H9 (cell line): ENCODE data around the gene SYT2. TPM values are rescaled to one million over a fixed set of nuclear protein-coding genes. Genes with fewer than 3 reads are reported as not detected.
"Not testable (repeated sequence)": the region's sequence is repeated elsewhere in the genome, so short reads cannot be mapped to it uniquely, and the experiment has no call there.

Experiments used
- DNase-seq: peaks from one replicate; pipeline ENCODE4 v3.0.0-alpha.2; 2017
- H2AFZ ChIP-seq: one replicate; pipeline ENCODE4 v1.6.1; 2013; ENCODE audit warnings: mild to moderate bottlenecking, low read length, control low read depth, moderate library complexity
- H2AK5ac ChIP-seq: 2 replicates; pipeline ENCODE4 v1.6.1; 2013; ENCODE audit warnings: low read length, control low read depth, mixed read lengths; ENCODE audit not compliant: insufficient read length
- H2BK120ac ChIP-seq: one replicate; pipeline ENCODE4 v1.6.1; 2013; ENCODE audit warnings: low read depth, mild to moderate bottlenecking, low read length, control low read depth, inconsistent platforms; ENCODE audit not compliant: poor library complexity, severe bottlenecking
- H2BK12ac ChIP-seq: 2 replicates; pipeline ENCODE4 v1.6.1; 2013; ENCODE audit warnings: low read length, control low read depth, mixed read lengths, low read depth; ENCODE audit not compliant: insufficient read length
- H2BK15ac ChIP-seq: 2 replicates; pipeline ENCODE4 v1.6.1; 2013; ENCODE audit warnings: low read depth, low read length, control low read depth
- H2BK20ac ChIP-seq: one replicate; pipeline ENCODE4 v1.6.1; 2013; ENCODE audit warnings: low read depth, mild to moderate bottlenecking, low read length, control low read depth, inconsistent platforms; ENCODE audit not compliant: poor library complexity, severe bottlenecking
- H2BK5ac ChIP-seq: 2 replicates; pipeline ENCODE4 v1.6.1; 2013; ENCODE audit warnings: low read length, control low read depth, mixed read lengths; ENCODE audit not compliant: insufficient read length
- H3K14ac ChIP-seq: 2 replicates; pipeline ENCODE4 v1.6.1; 2013; ENCODE audit warnings: low read length, control low read depth; ENCODE audit not compliant: insufficient read depth
- H3K18ac ChIP-seq: 2 replicates; pipeline ENCODE4 v1.6.1; 2013; ENCODE audit warnings: low read depth, mild to moderate bottlenecking, mixed read lengths, low read length, control low read depth; ENCODE audit not compliant: insufficient read length
- H3K23ac ChIP-seq: 2 replicates; pipeline ENCODE4 v1.6.1; 2013; ENCODE audit warnings: low read length, control low read depth, mixed read lengths, low read depth; ENCODE audit not compliant: insufficient read length
- H3K23me2 ChIP-seq: 2 replicates; pipeline ENCODE4 v1.6.1; 2013; ENCODE audit warnings: low read depth, mild to moderate bottlenecking, mixed read lengths, low read length, control low read depth; ENCODE audit not compliant: insufficient read length, poor library complexity, severe bottlenecking
- H3K27ac ChIP-seq: 2 replicates; pipeline ENCODE4 v1.5.1; 2013; ENCODE audit warnings: low read length, control low read depth, mixed read lengths, low read depth; ENCODE audit not compliant: insufficient read length
- H3K27me3 ChIP-seq: 2 replicates; pipeline ENCODE4 v1.6.1; 2013; ENCODE audit warnings: low read length, control low read depth, inconsistent platforms; ENCODE audit not compliant: insufficient read depth
- H3K4ac ChIP-seq: 2 replicates; pipeline ENCODE4 v1.6.1; 2013; ENCODE audit warnings: low read depth, mild to moderate bottlenecking, control low read depth, inconsistent platforms, low read length, moderate library complexity
- H3K4me1 ChIP-seq: 2 replicates; pipeline ENCODE4 v1.6.1; 2013; ENCODE audit warnings: low read length, control low read depth, inconsistent platforms; ENCODE audit not compliant: insufficient read depth
- H3K4me2 ChIP-seq: 2 replicates; pipeline ENCODE4 v1.6.1; 2013; ENCODE audit warnings: low read length, control low read depth, mixed read lengths; ENCODE audit not compliant: insufficient read length, insufficient read depth
- H3K56ac ChIP-seq: 2 replicates; pipeline ENCODE4 v1.6.1; 2013; ENCODE audit warnings: low read depth, mild to moderate bottlenecking, mixed read lengths, low read length, control low read depth; ENCODE audit not compliant: insufficient read length
- H3K79me1 ChIP-seq: 2 replicates; pipeline ENCODE4 v1.6.1; 2013; ENCODE audit warnings: low read depth, mild to moderate bottlenecking, moderate library complexity, low read length, control low read depth, inconsistent platforms; ENCODE audit not compliant: insufficient read depth, poor library complexity, severe bottlenecking
- H3K79me2 ChIP-seq: 2 replicates; pipeline ENCODE4 v1.6.1; 2013; ENCODE audit warnings: low read length, control low read depth, inconsistent platforms; ENCODE audit not compliant: insufficient read depth
- H3K9ac ChIP-seq: 2 replicates; pipeline ENCODE4 v1.6.1; 2013; ENCODE audit warnings: low read length, control low read depth, mixed read lengths; ENCODE audit not compliant: insufficient read length; ENCODE audit errors: extremely low read depth
- H3K9me3 ChIP-seq: one replicate; pipeline ENCODE4 v1.6.1; 2013; ENCODE audit warnings: low read depth, low read length, inconsistent platforms; ENCODE audit not compliant: control insufficient read depth
- H3T11ph ChIP-seq: one replicate; pipeline ENCODE4 v1.6.1; 2013; ENCODE audit warnings: mild to moderate bottlenecking, low read length, control low read depth, inconsistent platforms
- H4K20me1 ChIP-seq: one replicate; pipeline ENCODE4 v1.6.1; 2013; ENCODE audit not compliant: control insufficient read depth, insufficient read length, insufficient read depth
- H4K5ac ChIP-seq: 2 replicates; pipeline ENCODE4 v1.6.1; 2013; ENCODE audit warnings: low read depth, mild to moderate bottlenecking, mixed read lengths, low read length, control low read depth; ENCODE audit not compliant: insufficient read length
- H4K8ac ChIP-seq: replicated peaks from 2 replicates; pipeline ENCODE4 v1.6.1; 2013; ENCODE audit warnings: low read length, control low read depth, mixed read lengths, low read depth; ENCODE audit not compliant: insufficient read length
- H4K91ac ChIP-seq: 2 replicates; pipeline ENCODE4 v1.6.1; 2013; ENCODE audit warnings: low read depth, mild to moderate bottlenecking, moderate library complexity, mixed read lengths, low read length, control low read depth; ENCODE audit not compliant: insufficient read length
- H3K27ac Mint-ChIP-seq, 3 experiments: 2 replicates in 2 of 3; 3 replicates in 1 of 3; pipeline ENCODE4 v1.8.0; 2020 to 2021; ENCODE audit warnings: mixed read lengths in 3 of 3, mild to moderate bottlenecking in 1 of 3, moderate library complexity in 1 of 3
- H3K27me3 Mint-ChIP-seq: 2 replicates; pipeline ENCODE4 v1.8.0; 2021; ENCODE audit warnings: low read depth, mild to moderate bottlenecking, moderate library complexity, mixed read lengths
- H3K36me3 Mint-ChIP-seq, 3 experiments: 2 replicates in 2 of 3; 3 replicates in 1 of 3; pipeline ENCODE4 v1.8.0; 2020 to 2021; ENCODE audit warnings: low read depth in 3 of 3, mixed read lengths in 3 of 3; ENCODE audit not compliant: insufficient read depth in 1 of 3
- H3K4me1 Mint-ChIP-seq, 2 experiments: 2 replicates each; pipeline ENCODE4 v1.8.0; 2020; ENCODE audit warnings: mixed read lengths in 2 of 2
- H3K4me3 Mint-ChIP-seq, 2 experiments: 2 replicates in 1 of 2; 3 replicates in 1 of 2; pipeline ENCODE4 v1.8.0; 2020 to 2021; ENCODE audit warnings: mild to moderate bottlenecking in 2 of 2, mixed read lengths in 2 of 2, moderate library complexity in 1 of 2
- H3K9me3 Mint-ChIP-seq, 2 experiments: 2 replicates in 1 of 2; 3 replicates in 1 of 2; pipeline ENCODE4 v1.8.0; 2020; ENCODE audit warnings: mild to moderate bottlenecking in 2 of 2, mixed read lengths in 2 of 2, moderate library complexity in 1 of 2
- WGBS: extraction: QIAGEN DNeasy Blood & Tissue Kit; methylation state at CpG from one replicate; pipeline ENCODE4 v1.1.7; 2013; ENCODE audit warnings: missing lambda C conversion rate, low lambda C conversion rate, mixed read lengths; ENCODE audit not compliant: insufficient read length; ENCODE audit errors: extremely low coverage; 5-methylcytosine and 5-hydroxymethylcytosine counted together
- total RNA-seq: library from RNA; stranded (reverse); gene quantifications from 2 replicates; pipeline ENCODE4 v1.2.1, GENCODE V29; 2021
- TF ChIP-seq, protein P1 (sequence below): fragments of 200-600 bp; sonication (generic); conservative IDR thresholded peaks from 3 replicates; pipeline ENCODE4 v1.8.0; 2021; ENCODE audit warnings: antibody characterized with exemption, mild to moderate bottlenecking

SYT2 gene
- total RNA-seq, 1 experiment from 2014 or later: 3.3 TPM

DNA sequence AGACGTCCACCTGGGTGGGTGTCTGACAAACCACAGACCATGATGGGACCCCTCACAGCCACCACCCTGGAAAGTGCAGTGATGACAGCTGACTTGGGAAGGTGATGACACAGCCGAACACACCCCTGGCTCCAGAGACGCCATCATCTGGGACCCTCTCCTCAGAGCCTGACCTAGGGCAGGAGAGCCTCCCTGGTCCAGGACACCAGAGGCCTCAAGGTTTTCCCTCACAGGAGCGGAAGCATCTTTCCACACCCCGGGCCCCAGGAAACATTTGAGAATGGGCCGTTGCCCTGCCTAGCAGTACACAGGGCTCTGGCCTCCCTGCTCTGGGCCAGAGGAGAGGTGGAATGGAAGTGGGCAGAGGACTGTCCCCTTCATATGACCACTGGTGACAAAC lies 79.7 kb downstream of the SYT2 start:
- H3K14ac ChIP-seq: no peak overlapping the region
- no peaks in the 10 kb centered on the region for H3K79me2 ChIP-seq
- no peak for DNase-seq
- no peak overlapping the region for H2BK12ac ChIP-seq
- Mint-ChIP-seq H3K4me3 (no peak overlapping the region), H3K27ac (no peak overlapping the region), H3K36me3 (no peaks in the 10 kb centered on the region), H3K27me3 (no peaks in the 10 kb centered on the region; the same call in none of the 2 replicates), H3K9me3 (no peaks in the 10 kb centered on the region), H3K4me1 (peaks cover 13% of the 10 kb centered on the region in 2 experiments)
- H3K27ac ChIP-seq: no peak overlapping the region
- no peak overlapping the region for H2AFZ ChIP-seq
- no peaks in the 10 kb centered on the region for H3K79me1 ChIP-seq
- no peak overlapping the region for H3K4ac ChIP-seq
- H3K9me3 ChIP-seq: no peaks in the 10 kb centered on the region
- H2AK5ac ChIP-seq: no peak overlapping the region
- no peak overlapping the region for H2BK20ac ChIP-seq
- H3K4me1 ChIP-seq: no peaks in the 10 kb centered on the region; the same call in 1 of the 2 replicates
- H3K56ac ChIP-seq: no peak overlapping the region
- H2BK15ac ChIP-seq: no peak overlapping the region
- H3K23me2 ChIP-seq: no peaks in the 10 kb centered on the region
- TF ChIP-seq, protein P1, sequence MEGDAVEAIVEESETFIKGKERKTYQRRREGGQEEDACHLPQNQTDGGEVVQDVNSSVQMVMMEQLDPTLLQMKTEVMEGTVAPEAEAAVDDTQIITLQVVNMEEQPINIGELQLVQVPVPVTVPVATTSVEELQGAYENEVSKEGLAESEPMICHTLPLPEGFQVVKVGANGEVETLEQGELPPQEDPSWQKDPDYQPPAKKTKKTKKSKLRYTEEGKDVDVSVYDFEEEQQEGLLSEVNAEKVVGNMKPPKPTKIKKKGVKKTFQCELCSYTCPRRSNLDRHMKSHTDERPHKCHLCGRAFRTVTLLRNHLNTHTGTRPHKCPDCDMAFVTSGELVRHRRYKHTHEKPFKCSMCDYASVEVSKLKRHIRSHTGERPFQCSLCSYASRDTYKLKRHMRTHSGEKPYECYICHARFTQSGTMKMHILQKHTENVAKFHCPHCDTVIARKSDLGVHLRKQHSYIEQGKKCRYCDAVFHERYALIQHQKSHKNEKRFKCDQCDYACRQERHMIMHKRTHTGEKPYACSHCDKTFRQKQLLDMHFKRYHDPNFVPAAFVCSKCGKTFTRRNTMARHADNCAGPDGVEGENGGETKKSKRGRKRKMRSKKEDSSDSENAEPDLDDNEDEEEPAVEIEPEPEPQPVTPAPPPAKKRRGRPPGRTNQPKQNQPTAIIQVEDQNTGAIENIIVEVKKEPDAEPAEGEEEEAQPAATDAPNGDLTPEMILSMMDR: no peak
- no peaks in the 10 kb centered on the region for H4K20me1 ChIP-seq
- H2BK120ac ChIP-seq: no peak overlapping the region
- no peak overlapping the region for H4K91ac ChIP-seq
- H3K23ac ChIP-seq: no peak overlapping the region
- H2BK5ac ChIP-seq: no peak overlapping the region
- no peak overlapping the region for H3K18ac ChIP-seq
- no CpG with 5 or more reads among the region's 6 CpGs for WGBS
- H3T11ph ChIP-seq: no peak overlapping the region
- no peaks in the 10 kb centered on the region for H3K27me3 ChIP-seq
- no peak overlapping the region for H4K8ac ChIP-seq
- H4K5ac ChIP-seq: no peak overlapping the region
- H3K9ac ChIP-seq: no peak overlapping the region
- H3K4me2 ChIP-seq: no peak overlapping the region

DNA sequence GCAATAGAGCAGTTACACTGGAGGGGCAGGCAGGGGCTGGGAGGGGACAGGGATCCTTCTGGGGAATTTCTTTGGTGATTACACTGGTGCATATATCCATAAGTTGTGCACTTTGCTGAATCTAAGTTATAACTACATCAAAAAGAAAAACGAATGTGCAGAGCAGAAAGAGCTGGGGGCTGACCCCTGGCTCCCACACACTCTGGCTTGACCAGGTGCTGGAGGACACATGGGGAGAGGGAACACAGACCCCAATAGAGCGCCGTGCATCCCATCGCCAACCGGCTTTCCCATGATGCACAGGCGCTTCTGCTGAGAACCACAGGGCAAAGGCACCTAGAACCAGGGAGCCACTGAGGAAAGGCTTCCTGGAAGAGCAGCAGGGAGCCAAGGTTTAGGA lies 80.2 kb downstream of the SYT2 start:
- H3K27ac ChIP-seq, H4K91ac ChIP-seq, H2BK15ac ChIP-seq, DNase-seq, H3K36me3 Mint-ChIP-seq, H2BK5ac ChIP-seq, H2BK20ac ChIP-seq, H3K4ac ChIP-seq, H2BK120ac ChIP-seq, H3K4me2 ChIP-seq, H3K23me2 ChIP-seq, H2AFZ ChIP-seq, H3K23ac ChIP-seq, H3K9ac ChIP-seq, H2AK5ac ChIP-seq, H3T11ph ChIP-seq, H4K5ac ChIP-seq, H4K8ac ChIP-seq, H3K14ac ChIP-seq, H3K4me1 ChIP-seq, H3K27ac Mint-ChIP-seq, H3K27me3 Mint-ChIP-seq, H3K9me3 ChIP-seq, H3K9me3 Mint-ChIP-seq, H3K18ac ChIP-seq, H4K20me1 ChIP-seq, H3K79me2 ChIP-seq, H3K4me3 Mint-ChIP-seq, H3K56ac ChIP-seq, H2BK12ac ChIP-seq, H3K79me1 ChIP-seq, H3K27me3 ChIP-seq: not testable (repeated sequence)
- WGBS: no CpG with 5 or more reads among the region's 6 CpGs
- peaks cover 13% of the 10 kb centered on the region in 2 experiments for H3K4me1 Mint-ChIP-seq
